ENCODE measurements around the gene ZNF222.

- TF ChIP-seq, protein P1, sequence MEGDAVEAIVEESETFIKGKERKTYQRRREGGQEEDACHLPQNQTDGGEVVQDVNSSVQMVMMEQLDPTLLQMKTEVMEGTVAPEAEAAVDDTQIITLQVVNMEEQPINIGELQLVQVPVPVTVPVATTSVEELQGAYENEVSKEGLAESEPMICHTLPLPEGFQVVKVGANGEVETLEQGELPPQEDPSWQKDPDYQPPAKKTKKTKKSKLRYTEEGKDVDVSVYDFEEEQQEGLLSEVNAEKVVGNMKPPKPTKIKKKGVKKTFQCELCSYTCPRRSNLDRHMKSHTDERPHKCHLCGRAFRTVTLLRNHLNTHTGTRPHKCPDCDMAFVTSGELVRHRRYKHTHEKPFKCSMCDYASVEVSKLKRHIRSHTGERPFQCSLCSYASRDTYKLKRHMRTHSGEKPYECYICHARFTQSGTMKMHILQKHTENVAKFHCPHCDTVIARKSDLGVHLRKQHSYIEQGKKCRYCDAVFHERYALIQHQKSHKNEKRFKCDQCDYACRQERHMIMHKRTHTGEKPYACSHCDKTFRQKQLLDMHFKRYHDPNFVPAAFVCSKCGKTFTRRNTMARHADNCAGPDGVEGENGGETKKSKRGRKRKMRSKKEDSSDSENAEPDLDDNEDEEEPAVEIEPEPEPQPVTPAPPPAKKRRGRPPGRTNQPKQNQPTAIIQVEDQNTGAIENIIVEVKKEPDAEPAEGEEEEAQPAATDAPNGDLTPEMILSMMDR (IDR thresholded peaks at IDR 0.05): no peak
- TF ChIP-seq EP300 (IDR thresholded peaks at IDR 0.05): no peak
Measured at GRCh38 chr19:44055870-44056269, 30.7 kb downstream of the ZNF222 start.

All from tibial nerve (tissue), 4 donors.